Panc1 (cell line): ENCODE results near the gene RABGAP1. TPM values are rescaled to one million over a fixed set of nuclear protein-coding genes. Genes with fewer than 3 reads are reported as not detected.

Experiments
- ATAC-seq: fragments of 200-7000 bp; cut with Tn5 transposase; 2 replicates; pipeline ENCODE4 v1.9.1; 2020; ENCODE audit warnings: mild to moderate bottlenecking, moderate library complexity
- BruUV-seq: library from RNA; stranded (reverse); fragments of 400-500 nt; replicated peaks from 2 replicates; lab custom pipeline; 2021; lab: Mats Ljungman, UMichigan
- CTCF ChIA-PET: fragments of 300-600 bp; sonication (Branson Sonifier 250); formaldehyde crosslinking; loops from one replicate; lab custom pipeline; 2022; ENCODE audit warnings: antibody characterized with exemption; lab: Charles Lee
- POLR2A ChIA-PET: fragments of 300-600 bp; sonication (Branson Sonifier 250); formaldehyde crosslinking; loops from one replicate; lab custom pipeline; 2022; ENCODE audit warnings: antibody characterized with exemption; lab: Charles Lee
- DNase-seq: peaks from one replicate; pipeline ENCODE4 v3.0.0-alpha.2; 2010; ENCODE audit warnings: low read depth, low spot score
- H3K27ac ChIP-seq: 2 replicates; pipeline ENCODE4 v1.5.1; 2011; ENCODE audit warnings: mild to moderate bottlenecking, low read length, inconsistent platforms
- H3K27me3 ChIP-seq: fragments of 200-500 bp; sonication (Bioruptor generic); 2 replicates; pipeline ENCODE4 v1.6.0; 2014; ENCODE audit warnings: low read length, inconsistent platforms; ENCODE audit not compliant: control insufficient read depth, insufficient read depth
- H3K36me3 ChIP-seq: fragments of 200-500 bp; sonication (Bioruptor generic); 2 replicates; pipeline ENCODE4 v1.5.1; 2014; ENCODE audit warnings: inconsistent platforms, mild to moderate bottlenecking, low read length, moderate library complexity; ENCODE audit not compliant: control insufficient read depth, insufficient read depth
- H3K4me1 ChIP-seq: 2 replicates; pipeline ENCODE4 v1.5.1; 2011; ENCODE audit warnings: inconsistent platforms, mild to moderate bottlenecking, low read length, moderate library complexity; ENCODE audit not compliant: control insufficient read depth, insufficient read depth
- H3K4me3 ChIP-seq, 2 experiments: 2 replicates each; pipeline ENCODE4 v1.5.1; 2011 to 2012; ENCODE audit warnings: low read depth in 2 of 2, low read length in 2 of 2, mild to moderate bottlenecking in 2 of 2, inconsistent platforms in 1 of 2, moderate library complexity in 1 of 2
- H3K9me3 ChIP-seq: fragments of 200-500 bp; sonication (Bioruptor generic); 2 replicates; pipeline ENCODE4 v1.5.1; 2014; ENCODE audit warnings: low read depth, mild to moderate bottlenecking, inconsistent platforms, low read length, moderate library complexity; ENCODE audit not compliant: control insufficient read depth, insufficient read depth
- POLR2AphosphoS5 ChIP-seq: IDR thresholded peaks from 2 replicates; pipeline ENCODE4 v1.6.1; 2012; ENCODE audit warnings: mild to moderate bottlenecking, low read depth, low read length, moderate library complexity
- SIN3A ChIP-seq: IDR thresholded peaks from 2 replicates; pipeline ENCODE4 v1.6.1; 2012; ENCODE audit warnings: low read depth, mild to moderate bottlenecking, low read length, moderate library complexity, borderline replicate concordance; ENCODE audit not compliant: insufficient read depth
- TCF7L2 ChIP-seq: IDR thresholded peaks from 2 replicates; pipeline ENCODE4 v1.6.1; 2011; ENCODE audit warnings: mild to moderate bottlenecking, low read depth, low read length, inconsistent platforms
- in situ Hi-C: cut with HindIII; loops from 2 replicates; pipeline ENCODE4 v1.10.0; 2016; ENCODE audit warnings: low sequenced_read_pairs, low pct_unique_long_range_greater_than_20kb
- intact Hi-C: fragments of 100-400 bp; cut with micrococcal nuclease; formaldehyde crosslinking; loops from one replicate; pipeline ENCODE4 v1.10.0; 2022; ENCODE audit not compliant: unreplicated experiment
- total RNA-seq: library from RNA; stranded (reverse); gene quantifications from one replicate; pipeline ENCODE4 v1.2.1, GENCODE V29; 2021; ENCODE audit not compliant: unreplicated experiment
- TF ChIP-seq, protein P1 (sequence below), 2 experiments: IDR thresholded peaks; 2 replicates each; pipeline ENCODE4 v1.6.1; 2011 to 2012; ENCODE audit warnings: low read depth in 2 of 2, control low read depth in 1 of 2, low read length in 1 of 2, mild to moderate bottlenecking in 1 of 2, moderate library complexity in 1 of 2; ENCODE audit not compliant: insufficient read depth in 1 of 2
- TF ChIP-seq, protein P2 (sequence below): fragments of 450-650 bp; IDR thresholded peaks from 2 replicates; pipeline ENCODE4 v1.5.1; 2017; ENCODE audit warnings: mild to moderate bottlenecking

RABGAP1 gene
- total RNA-seq, 1 experiment from 2014 or later, result 41.4 TPM

DNA sequence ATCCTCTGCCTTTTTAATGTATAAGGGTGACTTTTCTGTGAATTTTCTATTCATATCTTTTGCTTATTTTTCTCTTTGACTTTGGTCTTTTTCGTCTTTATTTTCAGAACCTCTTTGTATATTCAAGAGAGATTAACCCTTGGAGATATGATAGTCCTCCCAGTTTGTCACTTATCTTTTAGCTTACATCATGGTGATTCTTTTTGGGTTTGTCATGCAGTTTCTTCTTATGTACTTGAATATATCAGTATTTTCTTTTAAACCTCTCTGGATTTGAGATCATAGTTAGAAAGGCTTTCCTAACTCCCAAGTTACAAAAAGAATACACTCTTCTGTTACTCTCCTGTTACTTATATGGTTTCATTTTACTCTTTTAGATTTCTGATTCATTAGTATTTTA lies 65.1 kb downstream of the RABGAP1 start:
- ATAC-seq, result no peak
- H3K4me3 ChIP-seq, result no peak overlapping the region

DNA sequence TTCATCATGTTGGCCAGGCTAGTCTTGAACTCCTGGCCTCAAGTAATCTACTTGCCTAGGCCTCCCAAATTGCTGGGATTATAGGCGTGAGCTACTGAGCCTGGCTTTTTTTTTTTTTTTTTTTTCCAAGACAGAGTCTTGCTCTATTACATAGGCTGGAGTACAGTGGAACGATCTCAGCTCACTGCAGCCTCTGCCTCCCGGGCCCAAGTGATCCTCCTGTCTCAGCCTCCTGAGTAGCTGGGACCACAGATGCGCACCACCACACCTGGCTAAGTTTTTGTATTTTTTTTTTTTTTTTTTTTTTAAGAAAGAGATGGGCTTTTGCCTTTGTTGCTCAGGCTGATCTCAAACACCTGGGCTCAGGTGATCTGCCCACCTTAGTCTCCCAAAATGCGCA lies 66.4 kb downstream of the RABGAP1 start:
- in situ Hi-C loops (no loop called here), intact Hi-C loops (no loop called here)
- CTCF ChIA-PET, result no interaction called here
- H3K9me3 ChIP-seq, result no peaks in the 10 kb centered on the region
- TF ChIP-seq, protein P1, sequence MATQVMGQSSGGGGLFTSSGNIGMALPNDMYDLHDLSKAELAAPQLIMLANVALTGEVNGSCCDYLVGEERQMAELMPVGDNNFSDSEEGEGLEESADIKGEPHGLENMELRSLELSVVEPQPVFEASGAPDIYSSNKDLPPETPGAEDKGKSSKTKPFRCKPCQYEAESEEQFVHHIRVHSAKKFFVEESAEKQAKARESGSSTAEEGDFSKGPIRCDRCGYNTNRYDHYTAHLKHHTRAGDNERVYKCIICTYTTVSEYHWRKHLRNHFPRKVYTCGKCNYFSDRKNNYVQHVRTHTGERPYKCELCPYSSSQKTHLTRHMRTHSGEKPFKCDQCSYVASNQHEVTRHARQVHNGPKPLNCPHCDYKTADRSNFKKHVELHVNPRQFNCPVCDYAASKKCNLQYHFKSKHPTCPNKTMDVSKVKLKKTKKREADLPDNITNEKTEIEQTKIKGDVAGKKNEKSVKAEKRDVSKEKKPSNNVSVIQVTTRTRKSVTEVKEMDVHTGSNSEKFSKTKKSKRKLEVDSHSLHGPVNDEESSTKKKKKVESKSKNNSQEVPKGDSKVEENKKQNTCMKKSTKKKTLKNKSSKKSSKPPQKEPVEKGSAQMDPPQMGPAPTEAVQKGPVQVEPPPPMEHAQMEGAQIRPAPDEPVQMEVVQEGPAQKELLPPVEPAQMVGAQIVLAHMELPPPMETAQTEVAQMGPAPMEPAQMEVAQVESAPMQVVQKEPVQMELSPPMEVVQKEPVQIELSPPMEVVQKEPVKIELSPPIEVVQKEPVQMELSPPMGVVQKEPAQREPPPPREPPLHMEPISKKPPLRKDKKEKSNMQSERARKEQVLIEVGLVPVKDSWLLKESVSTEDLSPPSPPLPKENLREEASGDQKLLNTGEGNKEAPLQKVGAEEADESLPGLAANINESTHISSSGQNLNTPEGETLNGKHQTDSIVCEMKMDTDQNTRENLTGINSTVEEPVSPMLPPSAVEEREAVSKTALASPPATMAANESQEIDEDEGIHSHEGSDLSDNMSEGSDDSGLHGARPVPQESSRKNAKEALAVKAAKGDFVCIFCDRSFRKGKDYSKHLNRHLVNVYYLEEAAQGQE (IDR thresholded peaks at IDR 0.05; ENCODE audit: insufficient read depth in 1 of 2, low read depth in 2 of 2, low read length in 1 of 2), result no peak
- TF ChIP-seq TCF7L2, result no peak
- no peaks in the 10 kb centered on the region; the same call in 1 of the 2 replicates for H3K36me3 ChIP-seq
- H3K4me1 ChIP-seq, result no peaks in the 10 kb centered on the region
- ATAC-seq, result no peak
- POLR2A ChIA-PET, result no interaction called here
- no peak overlapping the region for H3K4me3 ChIP-seq
- DNase-seq, result no peak
- H3K27me3 ChIP-seq, result no peaks in the 10 kb centered on the region
- no peak overlapping the region for H3K27ac ChIP-seq
- no TSS peak for BruUV-seq

More for the DNA sequence above, 65.1 kb downstream of the RABGAP1 start:
- no peak for DNase-seq
- ChIA-PET POLR2A (no interaction called here), CTCF (no interaction called here)
- intact Hi-C loops (no loop called here), in situ Hi-C loops (no loop called here)
- Histone ChIP-seq H3K9me3 (no peaks in the 10 kb centered on the region), H3K27me3 (no peaks in the 10 kb centered on the region), H3K27ac (no peak overlapping the region), H3K36me3 (no peaks in the 10 kb centered on the region; the same call in 1 of the 2 replicates), H3K4me1 (no peaks in the 10 kb centered on the region)
- TF ChIP-seq, protein P1 (IDR thresholded peaks at IDR 0.05; ENCODE audit: insufficient read depth in 1 of 2, low read depth in 2 of 2, low read length in 1 of 2), result no peak
- TF ChIP-seq, protein P2, sequence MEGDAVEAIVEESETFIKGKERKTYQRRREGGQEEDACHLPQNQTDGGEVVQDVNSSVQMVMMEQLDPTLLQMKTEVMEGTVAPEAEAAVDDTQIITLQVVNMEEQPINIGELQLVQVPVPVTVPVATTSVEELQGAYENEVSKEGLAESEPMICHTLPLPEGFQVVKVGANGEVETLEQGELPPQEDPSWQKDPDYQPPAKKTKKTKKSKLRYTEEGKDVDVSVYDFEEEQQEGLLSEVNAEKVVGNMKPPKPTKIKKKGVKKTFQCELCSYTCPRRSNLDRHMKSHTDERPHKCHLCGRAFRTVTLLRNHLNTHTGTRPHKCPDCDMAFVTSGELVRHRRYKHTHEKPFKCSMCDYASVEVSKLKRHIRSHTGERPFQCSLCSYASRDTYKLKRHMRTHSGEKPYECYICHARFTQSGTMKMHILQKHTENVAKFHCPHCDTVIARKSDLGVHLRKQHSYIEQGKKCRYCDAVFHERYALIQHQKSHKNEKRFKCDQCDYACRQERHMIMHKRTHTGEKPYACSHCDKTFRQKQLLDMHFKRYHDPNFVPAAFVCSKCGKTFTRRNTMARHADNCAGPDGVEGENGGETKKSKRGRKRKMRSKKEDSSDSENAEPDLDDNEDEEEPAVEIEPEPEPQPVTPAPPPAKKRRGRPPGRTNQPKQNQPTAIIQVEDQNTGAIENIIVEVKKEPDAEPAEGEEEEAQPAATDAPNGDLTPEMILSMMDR, result no peak
- no peak for TF ChIP-seq SIN3A
- no peak for TF ChIP-seq TCF7L2
- no peak for TF ChIP-seq POLR2AphosphoS5
- BruUV-seq, result no TSS peak
